SIG-M5 (cell line): ENCODE data around the gene DENND1A.
"Not testable (repeated sequence)": the region's sequence is repeated elsewhere in the genome, so short reads cannot be mapped to it uniquely, and the experiment has no call there.

Experiments used
- DNase-seq: peaks from one replicate; lab custom pipeline; 2025; lab: John Stamatoyannopoulos, UW

Gene DENND1A

DNA sequence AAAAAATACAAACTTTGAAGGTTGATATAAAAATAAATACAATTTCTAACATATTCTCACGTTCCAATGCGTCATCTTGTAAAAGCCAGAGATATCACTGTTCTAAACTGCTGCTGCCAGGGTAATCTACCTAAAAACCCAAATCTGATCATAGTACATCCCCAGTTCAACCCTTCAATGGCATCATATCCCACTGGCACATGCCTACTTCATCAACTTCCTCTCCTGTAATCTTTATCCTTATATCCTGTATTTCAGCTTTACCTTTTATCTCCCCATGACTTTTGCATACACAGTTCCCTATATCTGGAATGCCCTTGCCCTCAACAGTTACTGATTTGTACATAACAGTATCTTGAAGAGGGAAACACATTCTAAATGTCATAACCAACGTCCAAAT, 7.5 kb downstream of the DENND1A start:
- DNase-seq = no peak

DNA sequence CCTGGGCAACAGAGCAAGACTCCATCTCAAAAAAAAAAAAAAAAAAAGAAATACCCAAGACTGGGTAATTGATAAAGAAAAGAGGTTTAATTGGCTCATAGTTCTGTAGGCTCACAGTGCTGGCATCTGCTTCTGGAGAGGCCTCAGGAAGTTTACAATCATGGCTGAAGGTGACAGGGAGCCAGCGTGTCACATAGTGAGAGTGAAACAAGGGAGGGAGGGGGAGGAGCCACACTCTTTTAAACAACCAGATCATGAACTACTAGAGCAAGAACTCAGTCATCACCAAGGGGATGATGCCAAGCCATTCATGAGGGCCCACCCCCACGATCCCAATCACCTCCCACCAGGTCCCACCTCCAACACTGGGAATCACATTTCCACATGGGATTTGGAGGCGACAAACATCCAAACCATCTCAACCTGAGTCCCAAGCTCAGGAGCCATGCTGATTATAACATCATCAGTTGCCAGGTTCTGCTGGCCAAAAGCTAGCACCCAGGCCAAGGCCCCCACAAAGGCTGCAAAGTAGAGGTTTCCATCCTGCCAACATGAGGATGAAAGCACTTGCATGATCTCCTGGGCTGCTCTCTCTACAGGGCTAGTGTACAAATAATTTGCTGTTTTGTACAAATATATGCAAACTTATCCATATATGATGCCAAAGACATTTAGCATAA, 15.3 kb downstream of the DENND1A start:
- DNase-seq = no peak

DNA sequence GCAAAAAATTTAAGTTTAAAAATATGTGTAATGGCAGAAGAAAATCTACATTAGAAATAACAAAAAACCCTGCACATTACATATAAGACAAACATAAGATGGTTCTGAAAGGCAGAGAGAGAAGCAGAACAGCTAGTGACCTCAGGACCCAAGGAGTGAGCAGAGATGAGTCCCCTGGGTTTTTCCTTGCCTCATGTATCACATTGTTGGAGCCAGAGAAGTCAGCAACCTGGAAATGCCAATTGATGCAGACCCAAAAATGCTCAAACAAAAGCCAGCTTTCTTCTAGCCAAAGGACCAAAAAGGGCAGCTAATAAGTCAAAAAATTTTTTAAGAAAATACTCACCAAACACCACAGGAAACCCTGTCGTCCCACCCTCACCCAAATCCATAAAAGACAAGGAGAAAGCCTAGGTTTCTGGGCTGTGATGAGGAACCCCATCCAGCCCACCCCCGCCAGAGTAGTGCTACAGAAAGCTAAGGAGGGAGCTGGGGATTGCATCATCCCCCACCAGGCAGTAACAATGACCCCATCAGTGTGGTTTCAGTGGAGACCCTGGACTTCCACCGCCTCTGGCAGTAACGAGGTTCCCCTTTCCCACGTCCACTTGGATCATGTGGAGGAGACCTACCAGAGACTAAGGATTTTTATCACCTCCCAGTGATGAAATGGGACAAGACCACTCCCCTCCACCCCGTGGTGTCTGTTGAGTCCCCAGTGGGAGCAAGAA, 17.6 kb downstream of the DENND1A start:
- DNase-seq = no peak

DNA sequence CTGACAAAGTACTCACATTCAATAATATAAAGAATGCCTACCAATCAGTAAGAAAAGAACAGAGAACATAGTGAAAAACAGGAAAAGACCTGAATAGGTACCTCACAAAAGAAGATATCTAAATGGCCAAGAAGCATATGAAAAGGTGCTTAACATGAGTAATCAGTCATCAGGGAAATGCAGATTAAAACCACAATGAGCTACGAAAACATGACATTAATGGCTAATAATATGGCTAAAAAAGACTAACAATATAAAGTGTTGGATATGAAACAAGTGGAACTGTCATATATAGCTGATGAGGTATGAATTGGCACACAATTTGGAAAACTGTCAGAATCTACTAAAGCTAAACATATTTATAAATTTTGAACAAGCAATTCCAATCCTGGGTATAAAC, 18.9 kb downstream of the DENND1A start:
- no peak for DNase-seq

DNA sequence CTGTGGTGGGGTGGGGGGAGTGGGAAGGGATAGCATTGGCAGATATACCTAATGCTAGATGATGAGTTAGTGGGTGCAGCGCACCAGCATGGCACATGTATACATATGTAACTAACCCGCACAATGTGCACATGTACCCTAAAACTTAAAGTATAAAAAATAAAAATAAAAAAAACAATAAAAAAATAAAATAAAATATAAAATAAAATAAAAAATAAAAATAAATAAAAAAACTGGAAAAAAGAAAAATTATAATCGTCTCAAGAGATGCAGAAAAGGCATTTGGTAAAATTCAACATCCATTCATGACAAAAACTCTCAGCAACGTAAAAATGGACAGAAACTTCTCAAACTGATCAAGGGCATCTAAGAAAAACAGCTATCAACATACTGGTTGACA, 20.7 kb downstream of the DENND1A start:
- DNase-seq = not testable (repeated sequence)

DNA sequence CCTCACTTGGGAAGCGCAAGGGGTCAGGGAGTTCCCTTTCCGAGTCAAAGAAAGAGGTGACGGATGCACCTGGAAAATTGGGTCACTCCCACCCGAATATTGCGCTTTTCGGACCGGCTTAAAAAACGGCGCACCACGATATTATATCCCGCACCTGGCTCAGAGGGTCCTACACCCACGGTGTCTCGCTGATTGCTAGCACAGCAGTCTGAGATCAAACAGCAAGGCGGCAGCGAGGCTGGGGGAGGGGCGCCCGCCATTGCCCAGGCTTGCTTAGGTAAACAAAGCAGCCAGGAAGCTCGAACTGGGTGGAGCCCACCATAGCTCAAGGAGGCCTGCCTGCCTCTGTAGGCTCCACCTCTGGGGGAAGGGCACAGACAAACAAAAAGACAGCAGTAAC, 26.4 kb downstream of the DENND1A start:
- DNase-seq = not testable (repeated sequence)

DNA sequence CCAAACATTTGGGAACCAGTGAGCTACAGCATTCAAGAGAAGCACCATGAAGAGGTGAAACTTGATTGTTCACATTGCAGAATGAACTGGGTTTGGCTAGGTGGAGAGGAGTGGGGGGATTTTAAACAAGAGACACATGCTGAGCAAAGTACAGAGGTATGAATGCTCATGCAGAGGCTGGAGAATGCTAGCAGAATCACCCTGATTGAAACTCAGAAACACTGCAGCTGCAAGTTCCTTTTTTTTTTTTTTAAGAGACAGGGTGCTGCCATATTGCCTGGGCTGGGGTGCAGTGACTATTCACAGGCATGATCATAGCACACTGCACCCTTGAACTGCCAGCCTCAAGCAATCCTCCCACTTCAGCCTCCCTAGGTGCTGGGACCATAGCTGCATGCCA, 35.1 kb downstream of the DENND1A start:
- no peak for DNase-seq

DNA sequence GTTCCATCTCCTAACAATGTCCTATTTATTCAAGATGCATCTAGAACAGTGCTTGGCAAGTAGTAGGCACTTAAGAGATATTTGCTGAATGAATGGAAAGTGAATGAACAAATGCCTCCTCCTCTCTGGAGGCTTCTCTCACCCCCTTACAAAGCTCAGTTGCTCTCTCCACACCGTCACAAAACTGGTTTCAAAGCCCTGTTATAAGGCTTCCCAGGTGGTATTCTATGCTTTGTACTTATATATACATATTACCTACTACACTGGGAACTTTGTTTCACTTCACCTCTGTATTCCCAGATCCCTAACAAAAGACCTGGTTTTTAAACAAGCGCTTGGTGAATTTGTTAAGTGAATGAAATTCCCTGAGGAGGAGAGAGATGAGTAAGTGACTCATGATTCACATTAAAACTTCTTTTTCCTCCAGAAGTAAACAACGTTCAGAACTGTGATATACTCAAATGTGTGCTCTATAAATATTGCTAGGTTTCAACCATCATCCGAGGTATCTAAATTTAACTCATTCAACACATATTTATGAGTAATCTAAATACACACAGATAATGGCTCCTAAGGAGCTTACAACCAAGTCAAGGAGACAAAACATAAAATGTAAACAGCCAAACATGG, 36.0 kb downstream of the DENND1A start:
- no peak for DNase-seq

DNA sequence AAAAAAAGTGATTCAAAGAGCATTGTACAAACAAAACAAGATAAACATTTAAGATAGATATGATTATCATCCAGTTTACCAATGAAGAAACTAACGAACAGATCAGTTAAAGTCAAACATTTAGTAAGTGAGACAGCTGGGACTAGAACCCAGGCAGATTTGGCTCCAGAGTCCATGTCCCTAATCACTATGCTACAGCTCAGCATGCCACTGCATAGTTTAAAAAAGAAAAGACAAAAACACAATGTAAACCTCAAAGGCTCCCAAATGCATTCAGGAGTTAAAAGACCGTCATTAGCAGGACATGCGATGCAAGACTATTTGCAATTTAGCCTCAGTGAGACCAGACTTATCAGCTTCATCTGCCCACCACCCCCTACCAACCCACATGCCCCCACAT, 36.8 kb downstream of the DENND1A start:
- no peak for DNase-seq

DNA sequence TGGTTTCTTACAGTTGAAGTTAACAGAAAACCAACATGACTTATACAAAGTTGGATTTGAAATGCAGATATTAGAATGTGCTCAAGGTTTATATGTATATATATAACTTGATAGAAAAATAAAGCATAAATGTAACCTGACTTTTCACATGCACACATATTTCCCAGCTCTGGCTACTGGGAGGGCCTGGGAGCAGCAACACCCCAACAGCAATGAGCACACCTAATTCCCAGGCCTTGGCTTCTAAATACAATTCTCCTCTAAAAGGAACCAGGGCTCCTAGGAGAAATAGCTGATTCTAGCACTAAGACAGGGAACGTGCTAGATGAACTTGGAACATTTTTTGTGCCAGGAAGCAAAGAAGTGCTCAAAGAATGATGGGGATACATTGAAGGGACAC, 42.1 kb downstream of the DENND1A start:
- DNase-seq = no peak

DNA sequence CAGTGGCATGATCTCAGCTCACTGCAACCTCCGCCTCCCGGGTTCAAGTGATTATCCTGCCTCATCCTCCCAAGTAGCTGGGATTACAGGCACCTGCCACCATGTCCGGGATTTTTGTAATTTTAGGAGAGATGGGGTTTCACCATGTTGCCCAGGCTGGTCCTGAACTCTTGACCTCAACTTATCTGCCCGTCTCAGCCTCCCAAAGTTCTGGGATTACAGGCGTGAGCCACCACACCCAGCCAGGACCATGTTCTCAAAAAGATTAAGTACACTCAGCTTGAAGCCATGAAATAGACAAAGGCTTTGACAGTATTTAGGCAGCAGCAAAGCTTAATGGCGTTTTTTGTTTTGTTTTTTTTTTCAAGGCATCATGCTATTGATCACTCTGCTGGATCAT, 44.1 kb downstream of the DENND1A start:
- not testable (repeated sequence) for DNase-seq

DNA sequence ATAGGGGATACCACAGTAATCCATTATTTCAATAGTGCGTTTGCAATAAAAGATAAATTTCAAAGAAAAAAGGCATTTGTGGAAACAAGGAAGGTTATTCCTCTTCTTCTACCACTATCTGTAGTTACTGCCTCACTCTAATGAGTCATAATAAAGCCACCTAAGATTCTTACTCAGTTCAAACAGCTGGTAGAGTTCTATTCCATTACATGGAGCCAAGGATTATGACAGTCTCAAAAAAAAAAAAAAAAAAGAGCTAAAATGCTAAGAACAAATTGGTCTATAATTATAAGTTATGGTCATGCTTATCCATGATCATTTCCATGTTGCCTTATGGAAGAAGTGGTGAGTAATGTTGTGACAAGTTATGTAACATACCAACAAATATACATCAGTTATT, 46.3 kb downstream of the DENND1A start:
- no peak for DNase-seq

DNA sequence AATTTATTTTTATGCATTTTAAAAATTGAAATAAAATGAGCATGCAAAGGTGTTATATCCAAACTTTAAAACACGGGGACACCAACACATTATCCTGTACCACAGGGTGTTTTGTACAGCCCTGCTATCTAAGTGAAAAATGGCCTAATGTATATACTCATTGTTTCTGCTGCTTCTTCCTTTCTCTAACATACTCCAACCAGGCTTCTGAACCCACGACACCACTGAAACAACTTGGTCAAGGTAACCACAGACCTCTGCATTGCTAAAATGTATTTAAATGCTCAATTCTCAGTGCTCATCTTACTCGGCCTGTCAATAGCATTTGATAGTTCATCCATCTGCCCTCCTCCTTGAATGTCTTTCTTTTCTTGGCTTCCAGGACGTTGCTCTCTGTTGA, 48.3 kb downstream of the DENND1A start:
- DNase-seq = no peak

DNA sequence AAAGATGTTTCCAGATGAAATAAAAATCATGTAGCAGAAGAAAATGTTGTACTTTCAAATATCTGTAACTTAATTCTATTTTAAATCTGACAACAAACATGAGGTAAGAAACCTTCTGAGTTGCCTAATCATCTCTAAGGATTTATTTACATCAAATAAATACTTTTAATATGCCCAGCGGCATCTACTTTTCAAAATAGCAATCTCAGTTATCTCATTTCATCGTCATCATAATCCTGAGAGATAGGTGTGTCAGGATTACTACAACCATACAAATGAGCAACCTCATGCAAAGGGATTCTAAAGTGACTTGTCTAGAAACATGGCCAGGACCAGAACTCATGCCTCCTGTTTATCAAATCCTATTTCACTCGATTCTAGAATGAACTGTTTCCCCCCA, 49.5 kb downstream of the DENND1A start:
- no peak for DNase-seq

DNA sequence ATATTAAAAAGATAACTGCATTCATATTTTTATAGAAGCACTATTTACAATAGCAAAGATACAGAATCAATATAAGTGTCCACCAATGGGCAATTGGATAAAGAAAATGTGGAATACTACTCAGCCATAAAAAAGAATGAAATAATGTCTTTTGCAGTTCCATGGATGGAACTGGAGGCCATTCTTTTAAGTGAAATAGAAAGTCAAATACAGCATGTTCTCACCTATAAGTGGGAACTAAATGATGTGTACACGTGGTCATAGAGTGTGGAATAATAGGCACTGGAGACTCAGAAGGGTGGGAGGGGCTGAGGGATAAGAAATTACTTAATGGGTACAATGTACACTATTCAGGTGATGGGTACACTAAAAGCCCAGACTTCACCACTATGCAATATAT, 53.2 kb downstream of the DENND1A start:
- no peak for DNase-seq

DNA sequence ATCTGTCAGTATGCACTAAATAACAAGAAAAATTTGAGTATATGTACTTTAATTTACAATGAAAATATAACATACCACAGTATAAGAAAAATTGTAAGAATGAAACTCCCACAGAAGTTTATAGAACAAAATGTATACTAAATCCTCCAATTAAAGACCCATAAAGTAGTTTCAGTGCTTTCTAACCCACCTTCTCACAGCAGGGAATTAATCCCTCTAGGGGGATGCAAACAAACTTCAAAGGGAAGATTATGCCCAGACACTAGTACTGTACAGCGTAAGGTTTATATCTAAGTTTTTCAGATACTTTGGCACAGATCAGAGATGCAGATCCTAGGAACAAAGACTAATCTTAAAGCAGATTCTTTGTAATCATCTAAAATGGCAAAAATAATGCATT, 57.2 kb downstream of the DENND1A start:
- no peak for DNase-seq

DNA sequence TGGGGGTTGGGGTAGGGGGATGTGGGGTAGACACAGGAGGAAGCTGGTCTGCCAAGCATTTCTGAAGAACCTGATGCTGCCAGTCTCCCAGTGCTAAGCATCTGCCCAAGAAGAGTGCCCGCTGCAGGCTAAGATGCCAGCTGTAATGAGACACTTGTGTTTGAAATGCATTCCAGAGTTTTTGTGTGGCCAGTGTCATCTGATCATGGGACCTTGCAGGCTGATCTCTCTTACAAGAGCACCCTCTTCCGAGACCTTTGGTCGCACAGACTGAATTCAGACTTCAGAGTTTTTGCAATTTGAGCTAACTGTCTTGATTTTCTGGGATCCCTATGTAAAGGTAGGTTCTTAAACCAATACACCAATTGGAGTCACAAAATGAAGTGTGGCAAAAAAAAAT, 58.1 kb downstream of the DENND1A start:
- DNase-seq = no peak

DNA sequence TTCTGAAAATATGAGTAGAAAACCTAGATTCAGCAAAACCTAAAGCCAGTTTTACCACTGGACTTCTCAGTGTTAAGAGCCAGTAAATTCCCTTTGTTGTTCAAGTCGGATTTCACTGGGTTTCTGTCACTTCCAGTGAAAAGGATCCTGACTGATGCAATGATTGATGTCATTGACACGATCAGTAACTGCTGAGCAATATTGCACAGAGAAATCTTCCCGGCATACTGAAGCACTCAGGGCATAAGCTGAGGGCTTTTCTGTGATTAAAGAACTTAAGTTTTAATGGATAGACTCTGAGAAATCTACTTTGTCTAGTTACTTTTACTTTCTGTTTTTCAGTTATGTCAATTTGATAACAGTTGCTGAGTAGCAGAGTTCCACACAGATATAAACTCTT, 61.9 kb downstream of the DENND1A start:
- no peak for DNase-seq

DNA sequence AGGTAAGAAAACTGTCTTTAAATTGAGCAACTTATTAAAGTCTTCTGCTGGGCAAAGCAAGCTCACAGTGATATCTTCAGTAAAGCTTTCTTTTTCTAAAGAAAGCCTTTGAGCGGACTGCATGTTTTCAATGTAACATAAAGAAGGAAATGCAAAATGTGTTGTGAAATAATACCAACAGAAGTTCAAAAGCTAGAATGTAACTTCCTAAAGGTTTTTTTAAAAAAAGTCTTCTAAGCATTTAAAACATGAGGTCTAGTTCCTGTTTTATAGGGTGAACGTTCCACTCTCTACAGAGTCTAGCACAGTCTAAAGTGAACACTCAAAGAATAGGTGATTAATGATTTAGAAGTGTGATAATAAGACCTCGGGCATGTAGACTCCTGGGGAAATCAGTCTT, 62.9 kb downstream of the DENND1A start:
- peak; percentile 94 for DNase-seq

DNA sequence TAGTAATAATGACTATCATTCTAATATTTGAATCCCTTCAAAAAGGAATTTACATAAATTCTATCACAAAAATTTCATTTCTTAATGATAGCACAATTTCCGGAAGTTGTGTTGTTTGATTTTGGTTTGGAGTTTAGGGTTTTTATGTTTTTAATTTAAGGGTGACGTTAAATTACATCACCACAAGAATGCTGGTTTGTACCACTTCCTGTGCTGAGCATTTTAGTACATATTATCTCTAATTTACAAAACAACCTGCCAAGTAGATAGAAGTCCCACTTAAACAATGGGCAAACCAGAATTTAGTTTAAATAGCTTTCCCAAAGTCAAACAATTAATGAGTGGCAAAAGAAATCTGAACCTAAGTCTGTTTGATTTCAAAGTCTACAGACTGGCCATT, 63.4 kb downstream of the DENND1A start:
- DNase-seq = no peak

DNA sequence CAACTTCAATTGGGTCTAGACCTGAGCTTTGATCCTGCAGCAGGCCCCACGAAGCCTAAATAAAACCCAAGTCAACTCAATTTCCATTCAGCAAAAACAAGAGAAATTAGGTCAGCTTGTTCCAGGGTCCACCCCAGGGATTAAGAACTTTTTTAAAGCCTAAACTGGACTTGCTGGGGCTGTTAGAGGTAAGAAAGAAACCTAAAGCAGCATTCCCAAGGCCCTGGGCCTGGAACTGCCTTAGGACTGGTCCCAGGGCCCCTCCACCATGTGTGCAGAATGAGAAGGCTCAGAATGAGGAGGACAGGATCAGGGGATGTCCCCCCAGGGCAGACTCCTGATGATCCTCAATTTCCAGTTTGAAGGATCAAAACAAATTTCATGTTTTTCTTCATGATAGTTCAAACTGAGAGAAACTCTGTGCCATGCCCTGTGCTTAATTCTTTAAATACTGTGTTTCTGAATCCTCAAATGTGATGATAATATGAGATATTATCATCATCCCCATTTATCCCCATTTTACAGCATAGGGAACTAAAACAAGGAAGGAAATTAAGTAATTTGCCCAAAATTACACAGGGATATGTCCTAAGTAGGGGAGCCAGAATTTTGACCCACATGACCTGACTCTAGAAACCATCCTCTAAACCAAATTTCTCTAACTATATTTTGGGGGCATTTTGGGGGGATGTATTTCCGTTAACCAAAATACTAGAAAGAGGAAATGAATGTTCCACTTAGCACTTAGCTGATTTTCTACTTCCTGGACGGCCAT, 64.5 kb downstream of the DENND1A start:
- DNase-seq = no peak

DNA sequence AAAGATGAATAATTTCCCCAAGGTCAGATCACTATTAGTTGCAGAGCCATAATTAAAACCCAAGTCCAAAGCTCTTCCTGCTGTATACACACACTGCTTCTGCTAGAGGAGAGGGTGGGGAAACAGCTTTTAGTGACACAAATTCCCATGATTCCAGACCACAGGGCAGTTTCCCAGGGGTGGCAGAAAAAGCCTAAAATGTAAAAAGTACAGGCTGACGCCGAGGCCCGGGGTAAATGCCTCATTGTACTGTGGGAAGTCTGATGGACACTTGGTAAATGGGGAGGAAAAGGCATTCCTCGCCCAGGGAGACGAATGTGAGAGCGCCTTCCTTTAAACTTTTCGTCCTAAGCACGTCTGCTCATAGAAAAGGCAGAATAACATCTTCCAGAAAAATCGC, 65.7 kb downstream of the DENND1A start:
- no peak for DNase-seq
